Upper lobe of left lung (tissue), 6 donors: ENCODE results near the gene FBLN2. TPM values are rescaled to one million over a fixed set of nuclear protein-coding genes. Genes with fewer than 3 reads are reported as not detected.

ENCODE experiments used
- ATAC-seq, 2 donors: fragments of 200-7000 bp; cut with Tn5 transposase; one replicate each; pipeline ENCODE4 v1.9.1; 2022; ENCODE audit warnings: mild to moderate bottlenecking in 2 of 2, moderate library complexity in 2 of 2; ENCODE audit not compliant: low FRiP score in 2 of 2
- DNase-seq, 2 donors: peaks; one replicate each; pipeline ENCODE4 v3.0.0-alpha.2; 2019 to 2020
- H3K27ac ChIP-seq, 4 donors: fragments of 200-600 bp; sonication (generic); one replicate each; pipeline ENCODE4 v1.5.1; 2016 to 2019
- H3K27me3 ChIP-seq, 4 donors: fragments of 200-600 bp; sonication (generic); one replicate each; pipeline ENCODE4 v1.5.1; 2017 to 2019
- H3K36me3 ChIP-seq, 4 donors: fragments of 200-600 bp; sonication (generic); one replicate each; pipeline ENCODE4 v1.5.1; 2016 to 2019
- H3K4me1 ChIP-seq, 4 donors: fragments of 200-600 bp; sonication (generic); one replicate each; pipeline ENCODE4 v1.5.1; 2018 to 2019
- H3K4me3 ChIP-seq, 4 donors: fragments of 200-600 bp; sonication (generic); one replicate each; pipeline ENCODE4 v1.5.1; 2017 to 2019; ENCODE audit warnings: mild to moderate bottlenecking in 2 of 4, moderate library complexity in 1 of 4
- H3K9me3 ChIP-seq, 4 donors: fragments of 200-600 bp; sonication (generic); one replicate each; pipeline ENCODE4 v1.5.1; 2018 to 2019
- CTCF ChIP-seq, 6 experiments: fragments of 450-650 bp in 4 of 6; fragments of 200-600 bp in 2 of 6; sonication (generic) in 2 of 6; IDR thresholded peaks; one replicate each; pipeline ENCODE4 v1.5.1; 2016 to 2019; ENCODE audit warnings: antibody characterized with exemption in 6 of 6
- EP300 ChIP-seq, 4 donors: sonication (generic); formaldehyde crosslinking; IDR thresholded peaks; one replicate each; pipeline ENCODE4 v1.5.1; 2017; ENCODE audit warnings: antibody characterized with exemption in 4 of 4, control low read depth in 2 of 4
- POLR2A ChIP-seq, 4 donors: fragments of 450-650 bp; IDR thresholded peaks; one replicate each; pipeline ENCODE4 v1.5.1; 2016 to 2017; ENCODE audit warnings: antibody characterized with exemption in 4 of 4, mild to moderate bottlenecking in 2 of 4
- POLR2AphosphoS5 ChIP-seq, 2 donors: sonication (generic); formaldehyde crosslinking; IDR thresholded peaks; one replicate each; pipeline ENCODE4 v1.5.1; 2017; ENCODE audit warnings: antibody characterized with exemption in 2 of 2
- WGBS, 2 donors: methylation state at CpG; one replicate each; pipeline ENCODE4 v1.1.5; 2017 to 2018; 5-methylcytosine and 5-hydroxymethylcytosine counted together
- total RNA-seq, 6 donors: library from RNA; depleted of rRNA in 4 of 6; stranded (reverse); fragments of >200 nt in 4 of 6; gene quantifications; one replicate each; pipeline versions ENCODE4 v1.1.0 to v1.2.1, GENCODE V29; 2016 to 2021
- donor health status: DM: no; HTN: no; CAD: no; lungs with moderate emphysema.
- donor health status: DM: no; HTN: yes; CAD: no; lungs with severe emphysema.

The FBLN2 gene
- total RNA-seq, 6 donors from 2014 or later = 2.1 to 85.7 (median 19.5) TPM

GRCh38 chr3:13574083-13574797 lies 25.3 kb downstream of the FBLN2 start:
- no peak overlapping the region for H3K27ac ChIP-seq
- H3K4me3 ChIP-seq = no peak overlapping the region
- WGBS, 2 donors = 68 to 89% methylated on average over 7 to 11 of the region's 18 CpGs
- TF ChIP-seq POLR2A (IDR thresholded peaks at IDR 0.05) = no peak
- TF ChIP-seq CTCF (IDR thresholded peaks at IDR 0.05) = no peak
- TF ChIP-seq EP300 (IDR thresholded peaks at IDR 0.05) = no peak
- no peak for TF ChIP-seq POLR2AphosphoS5 (IDR thresholded peaks at IDR 0.05)
- DNase-seq = peak in 1 of 2 donors; percentile 48
- no peaks in the 10 kb centered on the region for H3K4me1 ChIP-seq
- H3K36me3 ChIP-seq = no peaks in the 10 kb centered on the region
- peak in 1 of 2 donors; percentile 1 for ATAC-seq
- no peaks in the 10 kb centered on the region for H3K9me3 ChIP-seq
- no peaks in the 10 kb centered on the region for H3K27me3 ChIP-seq

DNA sequence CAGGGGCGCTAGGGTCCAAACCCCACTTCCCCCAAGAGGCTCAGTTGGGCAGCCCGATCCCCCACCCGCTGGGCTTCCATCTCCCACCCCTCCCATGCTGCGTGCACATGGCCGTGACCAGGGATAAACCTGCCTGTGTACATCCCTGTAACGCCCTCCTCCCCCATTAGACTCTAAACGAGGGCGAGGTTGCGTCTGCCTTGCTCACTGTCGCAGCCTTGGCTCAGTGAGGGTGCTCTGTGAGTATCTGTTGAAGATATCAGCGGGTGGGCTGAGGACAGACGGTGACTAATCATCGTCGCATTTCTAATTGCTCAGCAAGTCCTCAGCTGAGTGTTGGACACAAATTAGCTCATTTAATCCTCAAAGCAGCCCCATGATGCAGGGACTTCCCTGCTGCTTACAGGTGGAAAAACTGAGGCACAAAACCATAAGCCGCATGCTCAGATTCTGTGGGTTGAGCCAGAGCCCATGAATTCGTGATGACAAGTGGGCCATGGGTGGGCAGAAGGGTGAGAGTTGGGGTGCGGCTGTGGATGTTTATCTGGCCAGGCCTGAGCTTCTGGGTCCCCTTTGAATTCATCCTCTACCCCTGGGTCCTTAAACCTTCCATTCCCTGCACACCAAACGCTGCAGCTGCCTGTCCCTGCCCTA lies 26.0 kb downstream of the FBLN2 start:
- Histone ChIP-seq H3K36me3 (no peaks in the 10 kb centered on the region), H3K27ac (no peak overlapping the region), H3K9me3 (no peaks in the 10 kb centered on the region), H3K27me3 (no peaks in the 10 kb centered on the region), H3K4me3 (no peak overlapping the region), H3K4me1 (no peaks in the 10 kb centered on the region)
- DNase-seq (no peak), ATAC-seq (peak in 1 of 2 donors; percentile 62)
- WGBS, 2 donors = 71 to 80% methylated on average over 14 to 18 of the region's 18 CpGs
- TF ChIP-seq POLR2A (IDR thresholded peaks at IDR 0.05) = no peak
- TF ChIP-seq CTCF (IDR thresholded peaks at IDR 0.05) = no peak
- no peak for TF ChIP-seq EP300 (IDR thresholded peaks at IDR 0.05)
- no peak for TF ChIP-seq POLR2AphosphoS5 (IDR thresholded peaks at IDR 0.05)

DNA sequence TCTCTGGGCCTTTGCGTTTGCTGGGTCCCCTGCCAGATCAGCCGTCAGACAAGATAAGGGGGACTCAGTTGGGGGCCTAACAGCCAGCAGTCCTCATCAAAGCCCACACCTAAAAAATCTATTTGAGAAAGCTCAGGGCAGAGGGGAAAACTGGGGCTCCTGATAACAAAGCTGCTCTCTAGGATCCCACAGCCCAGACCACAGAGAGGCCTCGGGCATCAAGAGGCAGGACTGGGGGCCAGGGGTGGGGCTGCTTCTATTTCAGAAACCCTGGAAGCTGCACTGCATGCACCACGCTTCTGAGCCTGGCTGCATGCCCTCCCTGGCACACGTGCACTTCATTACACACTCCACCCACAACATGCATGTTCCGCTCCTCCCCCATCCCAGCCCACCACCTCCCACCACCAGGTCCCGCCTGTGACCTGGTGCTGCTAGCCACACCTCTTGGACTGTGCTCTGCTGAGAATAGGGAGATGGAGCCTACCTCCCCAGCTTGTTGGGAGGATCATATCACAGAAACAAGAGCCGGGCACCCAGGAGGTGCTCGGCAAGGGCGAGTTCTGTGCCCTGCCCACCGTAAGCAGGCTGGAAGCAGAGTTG lies 26.6 kb downstream of the FBLN2 start:
- no peaks in the 10 kb centered on the region for H3K4me1 ChIP-seq
- TF ChIP-seq EP300 (IDR thresholded peaks at IDR 0.05) = no peak
- TF ChIP-seq POLR2AphosphoS5 (IDR thresholded peaks at IDR 0.05) = no peak
- TF ChIP-seq POLR2A (IDR thresholded peaks at IDR 0.05) = no peak
- TF ChIP-seq CTCF (IDR thresholded peaks at IDR 0.05) = no peak
- peak in 1 of 2 donors; percentile 15 for ATAC-seq
- H3K9me3 ChIP-seq = no peaks in the 10 kb centered on the region
- no peak overlapping the region for H3K27ac ChIP-seq
- no peaks in the 10 kb centered on the region for H3K27me3 ChIP-seq
- peak in 1 of 2 donors; percentile 43 for DNase-seq
- H3K4me3 ChIP-seq = no peak overlapping the region
- H3K36me3 ChIP-seq = no peaks in the 10 kb centered on the region
- 54 to 59% methylated on average over 7 to 11 of the region's 11 CpGs for WGBS, 2 donors

- Histone ChIP-seq H3K27ac (no peak overlapping the region), H3K27me3 (no peaks in the 10 kb centered on the region), H3K4me3 (no peak overlapping the region), H3K9me3 (no peaks in the 10 kb centered on the region), H3K4me1 (no peaks in the 10 kb centered on the region), H3K36me3 (no peaks in the 10 kb centered on the region)
- 94% methylated on average over 12 of the region's 14 CpGs for WGBS, 2 donors
- DNase-seq (peak in 1 of 2 donors; percentile 44), ATAC-seq (no peak)
- TF ChIP-seq POLR2A (IDR thresholded peaks at IDR 0.05) = no peak
- no peak for TF ChIP-seq POLR2AphosphoS5 (IDR thresholded peaks at IDR 0.05)
- no peak for TF ChIP-seq EP300 (IDR thresholded peaks at IDR 0.05)
- TF ChIP-seq CTCF (IDR thresholded peaks at IDR 0.05) = no peak
These were observed 28.5 kb downstream of the FBLN2 start for GRCh38 chr3:13577181-13578121.
